Tibial nerve (tissue), 4 donors: Measurements from ENCODE around the gene PRSS50.

Experiments used
- EP300 ChIP-seq, 2 donors: sonication (generic); formaldehyde crosslinking; IDR thresholded peaks; one replicate each; pipeline ENCODE4 v1.6.1; 2017; ENCODE audit warnings: antibody characterized with exemption in 2 of 2, mild to moderate bottlenecking in 1 of 2
- TF ChIP-seq, protein P1 (sequence below), 5 experiments: fragments of 200-600 bp in 3 of 5; fragments of 450-650 bp in 2 of 5; sonication (generic) in 3 of 5; IDR thresholded peaks; one replicate each; pipeline ENCODE4 v1.5.1; 2016 to 2019; ENCODE audit warnings: antibody characterized with exemption in 5 of 5, mild to moderate bottlenecking in 3 of 5, moderate library complexity in 2 of 5

DNA sequence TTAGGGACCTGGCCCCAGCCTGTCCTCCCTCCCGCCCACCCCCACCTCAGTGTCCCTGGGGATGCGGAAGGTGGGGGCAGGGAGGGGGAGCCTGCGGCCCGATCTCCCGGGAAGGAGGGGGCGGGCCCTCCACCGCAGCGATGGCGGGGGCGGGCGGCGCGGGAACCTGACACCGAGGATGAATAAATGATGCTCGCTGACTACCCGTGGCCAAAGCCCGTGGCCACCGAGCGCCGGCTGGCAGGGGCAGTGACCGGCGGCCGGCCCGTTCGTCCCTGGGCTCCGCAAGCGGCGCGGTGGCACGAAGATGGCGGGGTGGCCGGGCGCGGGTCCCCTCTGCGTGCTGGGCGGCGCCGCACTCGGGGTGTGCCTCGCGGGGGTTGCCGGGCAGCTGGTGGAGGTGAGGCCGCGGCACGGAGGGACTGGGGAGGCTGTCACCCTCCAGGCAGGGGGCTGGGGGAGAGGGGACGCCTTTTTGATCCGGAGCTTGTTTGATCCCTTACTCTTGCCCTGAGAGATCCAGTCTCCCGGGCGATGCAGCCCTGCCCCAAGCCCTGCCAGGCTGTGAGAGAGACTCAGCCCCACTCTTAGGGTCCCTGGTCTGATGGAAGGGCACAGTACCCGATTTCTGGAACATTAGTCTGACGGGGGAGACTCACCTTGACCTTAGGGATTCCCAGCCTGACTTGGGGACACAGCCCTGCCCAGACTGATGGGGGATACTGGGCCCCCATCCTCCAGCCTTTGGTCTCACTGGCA, 16.3 kb downstream of the PRSS50 start, which contains the start of gene TMIE:
- no peak for TF ChIP-seq EP300 (IDR thresholded peaks at IDR 0.05)
- TF ChIP-seq, protein P1, sequence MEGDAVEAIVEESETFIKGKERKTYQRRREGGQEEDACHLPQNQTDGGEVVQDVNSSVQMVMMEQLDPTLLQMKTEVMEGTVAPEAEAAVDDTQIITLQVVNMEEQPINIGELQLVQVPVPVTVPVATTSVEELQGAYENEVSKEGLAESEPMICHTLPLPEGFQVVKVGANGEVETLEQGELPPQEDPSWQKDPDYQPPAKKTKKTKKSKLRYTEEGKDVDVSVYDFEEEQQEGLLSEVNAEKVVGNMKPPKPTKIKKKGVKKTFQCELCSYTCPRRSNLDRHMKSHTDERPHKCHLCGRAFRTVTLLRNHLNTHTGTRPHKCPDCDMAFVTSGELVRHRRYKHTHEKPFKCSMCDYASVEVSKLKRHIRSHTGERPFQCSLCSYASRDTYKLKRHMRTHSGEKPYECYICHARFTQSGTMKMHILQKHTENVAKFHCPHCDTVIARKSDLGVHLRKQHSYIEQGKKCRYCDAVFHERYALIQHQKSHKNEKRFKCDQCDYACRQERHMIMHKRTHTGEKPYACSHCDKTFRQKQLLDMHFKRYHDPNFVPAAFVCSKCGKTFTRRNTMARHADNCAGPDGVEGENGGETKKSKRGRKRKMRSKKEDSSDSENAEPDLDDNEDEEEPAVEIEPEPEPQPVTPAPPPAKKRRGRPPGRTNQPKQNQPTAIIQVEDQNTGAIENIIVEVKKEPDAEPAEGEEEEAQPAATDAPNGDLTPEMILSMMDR (IDR thresholded peaks at IDR 0.05) = no peak
